ENCODE measurements around the gene CFAP65. TPM values are rescaled to one million over a fixed set of nuclear protein-coding genes. Genes with fewer than 3 reads are reported as not detected.

The CFAP65 gene
- polyA plus RNA-seq, 3 donors, result not detected

DNA sequence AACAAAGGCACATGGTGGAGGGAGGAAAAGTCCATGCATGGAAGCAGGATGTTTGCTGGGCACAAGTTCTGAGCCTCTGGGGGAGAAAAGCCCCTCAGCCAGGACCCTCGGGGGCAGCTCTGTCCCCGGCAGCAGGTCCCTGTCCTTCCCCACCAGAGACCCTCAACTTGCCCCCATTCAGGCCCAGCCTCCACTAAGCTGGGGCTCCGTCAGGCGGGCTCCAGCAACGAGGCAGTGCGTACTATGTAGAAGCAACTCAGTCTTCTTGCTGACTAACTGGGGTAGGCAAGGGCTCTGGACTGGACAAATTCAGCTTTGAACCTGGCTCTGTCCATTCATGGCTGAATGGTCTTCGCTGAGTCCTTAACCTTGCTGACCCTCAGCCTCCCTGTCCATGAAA, 23.0 kb downstream of the CFAP65 start:
- H3K27ac Mint-ChIP-seq, result no peak overlapping the region
- H2AFZ ChIP-seq (ENCODE audit: insufficient read depth, low read depth, low read length, poor library complexity, severe bottlenecking), result no peak overlapping the region
- TF ChIP-seq, protein P1, sequence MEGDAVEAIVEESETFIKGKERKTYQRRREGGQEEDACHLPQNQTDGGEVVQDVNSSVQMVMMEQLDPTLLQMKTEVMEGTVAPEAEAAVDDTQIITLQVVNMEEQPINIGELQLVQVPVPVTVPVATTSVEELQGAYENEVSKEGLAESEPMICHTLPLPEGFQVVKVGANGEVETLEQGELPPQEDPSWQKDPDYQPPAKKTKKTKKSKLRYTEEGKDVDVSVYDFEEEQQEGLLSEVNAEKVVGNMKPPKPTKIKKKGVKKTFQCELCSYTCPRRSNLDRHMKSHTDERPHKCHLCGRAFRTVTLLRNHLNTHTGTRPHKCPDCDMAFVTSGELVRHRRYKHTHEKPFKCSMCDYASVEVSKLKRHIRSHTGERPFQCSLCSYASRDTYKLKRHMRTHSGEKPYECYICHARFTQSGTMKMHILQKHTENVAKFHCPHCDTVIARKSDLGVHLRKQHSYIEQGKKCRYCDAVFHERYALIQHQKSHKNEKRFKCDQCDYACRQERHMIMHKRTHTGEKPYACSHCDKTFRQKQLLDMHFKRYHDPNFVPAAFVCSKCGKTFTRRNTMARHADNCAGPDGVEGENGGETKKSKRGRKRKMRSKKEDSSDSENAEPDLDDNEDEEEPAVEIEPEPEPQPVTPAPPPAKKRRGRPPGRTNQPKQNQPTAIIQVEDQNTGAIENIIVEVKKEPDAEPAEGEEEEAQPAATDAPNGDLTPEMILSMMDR (IDR thresholded peaks at IDR 0.05), result no peak
- H3K27ac ChIP-seq (ENCODE audit: low read depth in 1 of 2, low read length in 2 of 2), result no peak overlapping the region
- peaks cover 11% of the 10 kb centered on the region for H3K4me1 Mint-ChIP-seq
- H3K9me3 Mint-ChIP-seq, result no peaks in the 10 kb centered on the region
- no peak overlapping the region for H3K9ac ChIP-seq (ENCODE audit: insufficient read depth, low read length, poor library complexity, severe bottlenecking)
- DNase-seq, result no peak
- no peak overlapping the region for H3K4me3 Mint-ChIP-seq
- H3K36me3 ChIP-seq (replicated peaks in 1 of 2; ENCODE audit: control insufficient read depth in 1 of 2, insufficient read depth in 2 of 2, low read length in 2 of 2), result no peaks in the 10 kb centered on the region
- H3K27me3 Mint-ChIP-seq (ENCODE audit: low read depth in 3 of 3), result peaks cover 8 to 23% (median 18%) of the 10 kb centered on the region in 3 donors
- H3K4me2 ChIP-seq (replicated peaks; ENCODE audit: extremely low read depth, low read length, poor library complexity, severe bottlenecking), result no peak overlapping the region
- H3K4me3 ChIP-seq (replicated peaks in 1 of 3; ENCODE audit: low read depth in 2 of 3, low read length in 3 of 3), result no peak overlapping the region
- no peaks in the 10 kb centered on the region for H3K79me2 ChIP-seq (ENCODE audit: insufficient read depth, low read length)
- H3K36me3 Mint-ChIP-seq, result no peaks in the 10 kb centered on the region
- intact Hi-C loops (cut with micrococcal nuclease), result no loop called here
- WGBS (ENCODE audit: insufficient coverage), result 100% methylated on average over 6 of the region's 7 CpGs
- H3K9me3 ChIP-seq (replicated peaks in 1 of 2; ENCODE audit: control insufficient read depth in 1 of 2, insufficient read depth in 1 of 2, low read length in 2 of 2), result no peaks in the 10 kb centered on the region
- peaks cover 11 to 17% of the 10 kb centered on the region in 2 donors for H3K4me1 ChIP-seq (ENCODE audit: control insufficient read depth in 1 of 2, insufficient read depth in 2 of 2, low read length in 2 of 2)
- H4K20me1 ChIP-seq (ENCODE audit: insufficient read depth, low read length), result no peaks in the 10 kb centered on the region
- no peaks in the 10 kb centered on the region for H3K27me3 ChIP-seq (ENCODE audit: control insufficient read depth in 2 of 2, insufficient read depth in 2 of 2, low read length in 2 of 2)

DNA sequence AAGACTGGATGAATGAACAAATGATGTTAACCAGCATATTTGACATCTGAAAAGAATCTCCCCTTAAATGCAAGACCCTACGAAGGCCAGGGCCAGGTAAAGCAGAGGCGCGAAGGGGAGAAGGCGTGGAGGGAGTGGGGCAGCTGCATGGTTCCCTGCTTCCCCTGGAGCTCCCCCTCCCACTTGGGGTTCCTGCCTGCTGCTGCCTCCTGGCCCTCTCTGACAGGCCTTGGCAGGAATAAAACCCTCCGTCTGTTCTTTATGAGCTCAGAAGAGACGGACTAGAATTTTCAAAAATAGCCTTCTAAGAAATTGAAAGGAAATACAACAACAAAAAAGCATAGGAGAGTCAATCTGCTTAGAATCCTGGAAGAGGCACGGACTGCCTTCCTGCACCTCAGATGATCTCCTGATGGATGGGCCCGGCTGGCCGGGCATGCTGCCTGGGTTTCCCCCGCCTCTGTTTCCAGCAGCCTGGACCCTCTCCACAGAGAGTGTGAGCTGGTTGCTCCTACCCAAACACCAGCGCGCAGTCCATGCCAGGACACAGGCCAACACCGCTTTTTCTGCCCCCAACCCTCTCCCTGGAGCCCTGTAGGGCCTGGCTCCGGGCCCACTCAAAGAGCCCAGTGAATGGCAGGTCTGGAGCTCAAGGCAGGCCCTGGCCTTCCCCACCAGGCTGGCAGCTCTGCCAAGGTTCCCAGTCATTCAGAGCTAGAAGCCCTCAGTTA, 23.9 kb downstream of the CFAP65 start:
- WGBS (ENCODE audit: insufficient coverage), result 98% methylated on average over 4 of the region's 14 CpGs
- Mint-ChIP-seq H3K4me3 (no peak overlapping the region), H3K27ac (no peak overlapping the region)

More for the DNA sequence above, 23.9 kb downstream of the CFAP65 start:
- Histone ChIP-seq H3K36me3 (replicated peaks in 1 of 2; ENCODE audit: control insufficient read depth in 1 of 2, insufficient read depth in 2 of 2, low read length in 2 of 2) (no peaks in the 10 kb centered on the region), H3K4me3 (replicated peaks in 1 of 3; ENCODE audit: low read depth in 2 of 3, low read length in 3 of 3) (no peak overlapping the region), H3K9me3 (replicated peaks in 1 of 2; ENCODE audit: control insufficient read depth in 1 of 2, insufficient read depth in 1 of 2, low read length in 2 of 2) (no peaks in the 10 kb centered on the region), H3K27ac (ENCODE audit: low read depth in 1 of 2, low read length in 2 of 2) (no peak overlapping the region), H3K9ac (ENCODE audit: insufficient read depth, low read length, poor library complexity, severe bottlenecking) (no peak overlapping the region), H2AFZ (ENCODE audit: insufficient read depth, low read depth, low read length, poor library complexity, severe bottlenecking) (no peak overlapping the region), H3K27me3 (ENCODE audit: control insufficient read depth in 2 of 2, insufficient read depth in 2 of 2, low read length in 2 of 2) (no peaks in the 10 kb centered on the region), H3K4me1 (ENCODE audit: control insufficient read depth in 1 of 2, insufficient read depth in 2 of 2, low read length in 2 of 2) (peaks cover 11 to 17% of the 10 kb centered on the region in 2 donors), H3K79me2 (ENCODE audit: insufficient read depth, low read length) (no peaks in the 10 kb centered on the region), H3K4me2 (replicated peaks; ENCODE audit: extremely low read depth, low read length, poor library complexity, severe bottlenecking) (no peak overlapping the region), H4K20me1 (ENCODE audit: insufficient read depth, low read length) (no peaks in the 10 kb centered on the region)
- DNase-seq, result no peak
- H3K4me1 Mint-ChIP-seq, result peaks cover 11% of the 10 kb centered on the region
- TF ChIP-seq, protein P1 (IDR thresholded peaks at IDR 0.05), result no peak
- no peaks in the 10 kb centered on the region for H3K36me3 Mint-ChIP-seq
- intact Hi-C loops (cut with micrococcal nuclease), result no loop called here
- H3K9me3 Mint-ChIP-seq, result no peaks in the 10 kb centered on the region
- H3K27me3 Mint-ChIP-seq (ENCODE audit: low read depth in 3 of 3), result peaks cover 10 to 26% (median 21%) of the 10 kb centered on the region in 3 donors
